Adrenal gland (tissue), 12 donors: ENCODE results near the gene GTPBP3. TPM values are rescaled to one million over a fixed set of nuclear protein-coding genes. Genes with fewer than 3 reads are reported as not detected.

ENCODE experiments used
- DNase-seq, 7 donors: peaks; one replicate each; pipeline ENCODE4 v3.0.0-alpha.2; 2019 to 2020
- H3K27ac ChIP-seq, 5 donors: fragments of 200-600 bp; sonication (generic) in 4 of 5; 1 replicate in 3 of 5; 2 replicates in 2 of 5; pipeline versions ENCODE4 v1.5.1 to v1.8.0; 2016 to 2020; ENCODE audit warnings: mild to moderate bottlenecking in 1 of 5
- H3K27me3 ChIP-seq: fragments of 200-600 bp; 2 replicates; pipeline ENCODE4 v1.8.0; 2021
- H3K36me3 ChIP-seq, 2 donors: fragments of 200-600 bp; replicated peaks in 1 of 2; 1 replicate in 1 of 2; 2 replicates in 1 of 2; pipeline versions ENCODE4 v1.5.1 to v1.8.0; 2018 to 2022
- H3K4me1 ChIP-seq, 2 donors: fragments of 200-600 bp; replicated peaks in 1 of 2; 1 replicate in 1 of 2; 2 replicates in 1 of 2; pipeline versions ENCODE4 v1.5.1 to v1.8.0; 2018 to 2021
- H3K4me3 ChIP-seq, 4 donors: fragments of 200-600 bp; sonication (generic) in 3 of 4; one replicate each; pipeline ENCODE4 v1.5.1; 2016 to 2018
- H3K9me3 ChIP-seq, 3 donors: fragments of 200-600 bp; sonication (generic) in 1 of 3; replicated peaks in 1 of 3; 1 replicate in 2 of 3; 2 replicates in 1 of 3; pipeline versions ENCODE4 v1.5.1 to v1.8.0; 2016 to 2021
- CTCF ChIP-seq, 6 experiments: fragments of 450-650 bp in 4 of 6; fragments of 200-600 bp in 2 of 6; sonication (generic) in 1 of 6; IDR thresholded peaks; 1 replicate in 5 of 6; 2 replicates in 1 of 6; pipeline versions ENCODE4 v1.5.1 to v1.8.0; 2016 to 2021; ENCODE audit warnings: antibody characterized with exemption in 6 of 6, mild to moderate bottlenecking in 2 of 6, moderate library complexity in 1 of 6
- POLR2A ChIP-seq, 2 donors: fragments of 450-650 bp; IDR thresholded peaks; one replicate each; pipeline ENCODE4 v1.6.1; 2017; ENCODE audit warnings: antibody characterized with exemption in 2 of 2, mild to moderate bottlenecking in 2 of 2, moderate library complexity in 1 of 2
- WGBS, 4 donors: extraction: QIAGEN DNeasy Blood & Tissue Kit in 2 of 4; methylation state at CpG; one replicate each; pipeline versions ENCODE4 v1.1.5 to v1.1.7; 2013 to 2017; 5-methylcytosine and 5-hydroxymethylcytosine counted together
- intact Hi-C, 2 donors: fragments of 100-400 bp; cut with DNase I; formaldehyde crosslinking; loops; one replicate each; pipeline versions ENCODE4 v1.14.1 to v1.15.0; 2022 to 2023
- polyA plus RNA-seq, 3 donors: library from polyadenylated mRNA; stranded (reverse); fragments of 200-250 nt in 2 of 3; fragments of 350-450 nt in 1 of 3; fragmentation: Illumina TruSeq in 1 of 3; extraction: RNeasy Lipid Tissue Mini Kit (QIAGEN cat#74804) in 1 of 3; gene quantifications; one replicate each; pipeline ENCODE4 v1.2.3, GENCODE V29; 2013 to 2014
- total RNA-seq, 9 donors: library from RNA; depleted of rRNA in 4 of 9; stranded (reverse); fragments of >200 nt in 4 of 9; fragments of 120-200 nt in 1 of 9; fragmentation: NEBNext Ultra II Directional in 1 of 9; extraction: Animal tissue kit (Norgen Biotek cat#: 25700) in 1 of 9; gene quantifications; one replicate each; pipeline versions ENCODE4 v1.1.0 to v1.2.4, GENCODE V29; 2013 to 2023
- donor health status: healthy with polysubstance abuse.
- donor health status: Bipolar disorder and iron deficiency.
- donor health status: DM: yes; HTN: yes; CAD: no.
- donor health status: DM: no; HTN: no; CAD: no.
- donor health status: DM: no; HTN: no; CAD: no.
- donor health status: DM: yes; HTN: yes; CAD: no.

The GTPBP3 gene
- total and polyA plus RNA-seq, 12 donors = 5.5 to 50.4 (median 23.8) TPM

- Histone ChIP-seq H3K27ac (peak overlapping the region in 1 of 5 donors; percentile 75), H3K27me3 (no peaks in the 10 kb centered on the region), H3K4me1 (peaks cover 4 to 27% of the 10 kb centered on the region in 2 donors), H3K9me3 (no peaks in the 10 kb centered on the region), H3K36me3 (peaks cover 0 to 17% of the 10 kb centered on the region in 2 donors), H3K4me3 (no peak overlapping the region)
- intact Hi-C loops = no loop called here
- TF ChIP-seq POLR2A (IDR thresholded peaks at IDR 0.05) (no peak), CTCF (IDR thresholded peaks at IDR 0.05) (no peak)
- WGBS, 4 donors = 29 to 66% (median 38%) methylated on average over 1 to 7 of the region's 7 CpGs
- peak in 1 of 7 donors; percentile 29 for DNase-seq
Measured at GRCh38 chr19:17323964-17324332, 13.4 kb upstream of the GTPBP3 start.

- DNase-seq = peak in 1 of 7 donors; percentile 23
Measured at GRCh38 chr19:17324357-17325114, 12.8 kb upstream of the GTPBP3 start.

GRCh38 chr19:17325133-17325532 lies 12.2 kb upstream of the GTPBP3 start:
- Histone ChIP-seq H3K9me3 (no peaks in the 10 kb centered on the region), H3K4me3 (no peak overlapping the region), H3K36me3 (peaks cover 0 to 7% of the 10 kb centered on the region in 2 donors), H3K27me3 (no peaks in the 10 kb centered on the region), H3K27ac (peak overlapping the region in 2 of 5 donors; percentile 34 to 38), H3K4me1 (peaks cover 4 to 30% of the 10 kb centered on the region in 2 donors)
- intact Hi-C loops = no loop called here
- WGBS, 4 donors = 88 to 96% (median 89%) methylated on average over 18 to 20 of the region's 20 CpGs; no CpG with 5 or more reads in 1 of the 4 donors
- peak in 1 of 7 donors; percentile 25 for DNase-seq
- TF ChIP-seq CTCF (IDR thresholded peaks at IDR 0.05) (no peak), POLR2A (IDR thresholded peaks at IDR 0.05) (no peak)

More at GRCh38 chr19:17324357-17325114, 12.8 kb upstream of the GTPBP3 start:
- Histone ChIP-seq H3K4me1 (peaks cover 4 to 30% of the 10 kb centered on the region in 2 donors), H3K36me3 (peaks cover 0 to 12% of the 10 kb centered on the region in 2 donors), H3K9me3 (no peaks in the 10 kb centered on the region), H3K4me3 (no peak overlapping the region), H3K27me3 (no peaks in the 10 kb centered on the region), H3K27ac (peak overlapping the region in 1 of 5 donors; percentile 75)
- TF ChIP-seq CTCF (IDR thresholded peaks at IDR 0.05) = no peak
- no peak for TF ChIP-seq POLR2A (IDR thresholded peaks at IDR 0.05)
- intact Hi-C loops = no loop called here
- WGBS, 4 donors = 85 to 90% (median 87%) methylated on average over 8 to 28 of the region's 28 CpGs

- peak in 4 of 7 donors; percentile 57 to 79 (median 62) for DNase-seq
- peaks cover 4 to 30% of the 10 kb centered on the region in 2 donors for H3K4me1 ChIP-seq
- peak overlapping the region in 1 of 5 donors; percentile 38 for H3K27ac ChIP-seq
- no peaks in the 10 kb centered on the region for H3K36me3 ChIP-seq
- intact Hi-C loops = no loop called here
- H3K27me3 ChIP-seq = no peaks in the 10 kb centered on the region
- 72 to 86% (median 77%) methylated on average over 17 of the region's 17 CpGs for WGBS, 4 donors
- TF ChIP-seq POLR2A (IDR thresholded peaks at IDR 0.05) (no peak), CTCF (IDR thresholded peaks at IDR 0.05) (no peak)
- H3K9me3 ChIP-seq = no peaks in the 10 kb centered on the region
- H3K4me3 ChIP-seq = no peak overlapping the region
Measured at GRCh38 chr19:17325881-17326594, 11.3 kb upstream of the GTPBP3 start.
